NCI-H526 (cell line): Measurements from ENCODE around the gene DRICH1.
"Not testable (repeated sequence)": the region's sequence is repeated elsewhere in the genome, so short reads cannot be mapped to it uniquely, and the experiment has no call there.

Source experiments
- DNase-seq, 2 experiments: peaks; one replicate each; lab custom pipeline; 2025; lab: John Stamatoyannopoulos, UW

The DRICH1 gene, protein sequence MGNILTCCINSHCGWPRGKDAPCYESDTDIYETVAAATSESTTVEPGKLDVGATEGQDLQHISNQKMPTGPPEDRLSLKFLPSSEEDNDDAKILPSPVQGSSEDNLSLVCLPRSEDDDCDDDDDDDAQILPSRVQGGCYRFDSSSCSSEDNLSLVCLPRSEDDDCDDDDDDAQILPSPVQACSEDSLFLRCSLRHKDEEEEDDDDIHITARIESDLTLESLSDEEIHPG

GRCh38 chr22:23632178-23632577, at the start of gene DRICH1:
Gene DRICH1, minus strand, starts transcription at chr22:23632321. Its CDS starts 298 bp downstream, at chr22:23632023.
- no peak for DNase-seq

DNA sequence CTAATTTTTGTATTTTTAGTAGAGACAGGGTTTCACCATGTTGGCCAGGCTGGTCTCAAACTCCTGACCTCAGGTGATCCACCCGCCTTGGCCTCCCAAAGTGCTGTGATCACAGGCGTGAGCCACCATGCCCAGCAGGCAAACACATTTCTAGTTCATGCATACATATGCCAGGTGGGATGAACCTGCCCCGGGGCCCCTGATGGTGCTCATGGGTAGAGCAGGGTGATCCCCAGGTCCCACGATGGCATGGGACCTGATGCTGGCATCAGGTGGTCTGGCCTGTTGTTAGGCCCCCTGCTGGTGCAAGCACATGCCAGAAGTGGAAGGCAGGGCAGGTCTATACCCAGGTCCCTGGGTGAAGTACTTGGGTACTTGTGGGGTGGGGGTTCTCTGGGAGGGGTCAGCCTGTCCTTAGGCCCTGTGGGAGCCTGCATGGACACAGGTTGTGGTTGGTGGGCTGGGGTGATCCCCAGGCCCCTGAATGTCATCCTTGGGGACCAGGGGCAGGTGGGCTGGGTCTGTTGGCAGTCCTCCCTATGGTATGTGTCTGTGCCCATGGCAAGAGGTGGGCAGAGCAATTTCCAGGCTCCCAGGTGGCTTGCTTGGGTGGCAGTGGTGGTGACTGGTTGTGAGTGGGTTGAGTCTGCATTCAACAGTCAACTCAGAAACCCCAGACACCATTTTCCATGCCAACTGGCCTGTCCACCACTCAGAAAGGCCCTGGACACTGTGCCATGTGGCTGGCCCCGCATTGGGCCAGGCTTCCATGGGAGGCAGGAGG, 49.1 kb upstream of the DRICH1 start:
- DNase-seq, result no peak

DNA sequence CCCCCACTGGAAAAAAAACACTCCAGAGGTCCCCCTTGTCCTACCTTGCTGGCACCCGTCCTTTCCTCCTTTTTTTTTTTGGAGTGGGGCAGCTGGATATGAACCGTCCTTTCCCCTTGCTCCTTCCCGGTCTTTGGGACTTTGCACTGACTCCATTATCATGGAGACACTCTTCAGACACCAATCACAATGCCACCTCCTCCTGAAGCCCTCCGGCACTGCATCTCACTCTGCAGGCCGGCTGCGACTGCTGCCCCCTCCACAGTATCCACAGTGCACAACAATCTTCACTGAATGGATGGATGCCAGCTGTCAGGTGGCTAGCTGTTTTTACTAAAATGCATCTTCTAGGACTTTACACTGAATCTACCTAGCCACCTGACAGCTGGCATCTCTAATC, 46.0 kb upstream of the DRICH1 start:
- DNase-seq, result no peak

- no peak for DNase-seq
Measured at GRCh38 chr22:23677701-23677995, 45.5 kb upstream of the DRICH1 start.

- DNase-seq, result not testable (repeated sequence)
Measured at GRCh38 chr22:23676841-23677700, 45.0 kb upstream of the DRICH1 start.

- DNase-seq, result no peak
Measured at GRCh38 chr22:23675502-23676415, 43.6 kb upstream of the DRICH1 start.

- DNase-seq, result not testable (repeated sequence)
Measured at GRCh38 chr22:23674886-23675501, 42.9 kb upstream of the DRICH1 start.

- no peak for DNase-seq
Measured at GRCh38 chr22:23673826-23674690, 41.9 kb upstream of the DRICH1 start.

DNA sequence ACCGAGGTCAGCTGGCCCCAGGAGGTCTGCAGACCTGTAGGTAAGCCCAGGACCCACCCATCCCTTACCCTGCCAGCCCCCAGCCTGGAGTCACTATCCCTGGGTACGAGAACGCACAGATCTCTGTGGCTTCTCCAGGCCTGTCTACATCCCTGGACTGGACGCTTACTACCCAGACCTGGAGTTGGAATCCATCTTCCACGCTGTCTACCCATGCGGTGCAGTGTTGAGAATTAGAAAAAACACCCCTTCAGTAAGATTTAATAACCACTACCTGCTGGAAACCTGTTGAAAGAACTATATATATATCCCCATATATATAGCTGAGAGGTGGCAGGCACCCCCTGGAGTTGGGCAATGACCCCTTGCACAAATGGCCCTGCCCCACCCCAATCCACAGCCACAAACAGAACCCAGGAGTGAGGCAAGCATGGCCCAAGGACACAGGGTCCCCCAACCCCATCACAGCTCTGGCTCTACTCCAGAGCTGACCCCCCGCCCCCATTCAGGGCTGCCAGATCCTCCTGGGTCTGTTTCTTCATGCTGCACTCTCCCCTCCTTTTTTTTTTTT, 41.0 kb upstream of the DRICH1 start:
- DNase-seq, result no peak

- not testable (repeated sequence) for DNase-seq
Measured at GRCh38 chr22:23672307-23673049, 40.4 kb upstream of the DRICH1 start.

DNA sequence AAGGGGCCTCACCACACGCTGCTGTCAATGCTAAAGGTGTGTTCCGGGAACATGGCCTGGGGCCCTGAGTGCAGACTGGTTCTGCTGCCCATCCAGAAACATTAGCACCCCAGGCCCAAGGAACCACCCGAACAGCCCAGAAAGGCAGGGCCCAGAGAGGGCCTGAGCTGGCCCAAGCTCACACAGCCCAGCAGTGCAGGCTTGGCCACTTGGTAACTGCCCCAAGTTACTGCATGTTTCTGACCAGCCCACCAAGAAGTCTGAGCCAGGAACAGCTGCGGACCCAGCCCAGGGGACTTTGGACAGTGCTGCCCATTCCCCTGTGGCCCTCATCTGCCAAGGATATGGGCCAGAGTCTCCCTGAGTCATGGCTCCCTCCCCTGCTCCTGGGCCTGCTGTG, 39.3 kb upstream of the DRICH1 start:
- not testable (repeated sequence) for DNase-seq

DNA sequence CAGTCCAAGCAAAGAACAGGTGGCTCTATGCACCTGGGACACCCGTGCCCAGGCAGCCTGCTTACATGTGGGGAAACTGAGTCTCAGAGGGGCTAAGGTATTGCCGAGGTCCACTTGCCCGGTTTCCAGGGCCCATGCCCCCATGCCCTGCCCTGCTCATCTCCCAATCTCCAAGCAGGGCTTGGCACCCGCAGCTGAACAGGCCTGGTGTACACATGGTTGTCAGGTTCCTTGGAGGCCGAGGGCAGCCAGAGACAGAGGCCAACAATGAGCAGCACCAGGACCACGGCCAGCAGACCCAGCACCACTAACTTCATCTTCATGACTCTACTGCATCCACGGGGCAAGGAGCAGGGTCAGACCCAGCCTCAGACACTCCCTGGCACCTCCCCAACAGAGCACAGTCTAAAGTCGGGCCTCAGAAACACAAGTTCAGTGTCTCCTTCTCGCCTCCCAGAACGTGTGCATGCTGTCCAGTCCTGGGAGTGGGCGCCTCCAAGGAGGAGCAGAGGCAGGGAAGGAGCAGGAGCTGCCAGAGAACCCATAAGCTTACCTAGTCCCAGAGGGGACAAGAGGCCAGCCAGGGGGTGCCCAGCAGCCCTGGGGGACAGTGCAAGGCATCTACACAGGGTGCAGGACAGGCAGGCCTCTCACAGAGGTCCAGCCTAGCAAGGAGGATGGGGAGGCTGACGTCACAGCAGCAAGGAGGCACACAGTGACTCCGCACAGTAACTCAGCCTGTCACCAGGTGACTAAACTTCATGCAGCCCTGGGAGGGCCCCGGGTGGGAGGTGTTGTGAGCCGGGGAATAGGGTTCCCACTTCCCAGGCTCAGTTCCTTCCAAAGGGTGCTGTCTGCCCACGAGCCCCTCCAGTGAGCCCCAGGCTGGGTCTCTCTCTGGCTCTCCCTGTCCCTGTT, 38.5 kb upstream of the DRICH1 start:
- DNase-seq, result no peak

- not testable (repeated sequence) for DNase-seq
Measured at GRCh38 chr22:23660381-23660780, 28.3 kb upstream of the DRICH1 start.

DNA sequence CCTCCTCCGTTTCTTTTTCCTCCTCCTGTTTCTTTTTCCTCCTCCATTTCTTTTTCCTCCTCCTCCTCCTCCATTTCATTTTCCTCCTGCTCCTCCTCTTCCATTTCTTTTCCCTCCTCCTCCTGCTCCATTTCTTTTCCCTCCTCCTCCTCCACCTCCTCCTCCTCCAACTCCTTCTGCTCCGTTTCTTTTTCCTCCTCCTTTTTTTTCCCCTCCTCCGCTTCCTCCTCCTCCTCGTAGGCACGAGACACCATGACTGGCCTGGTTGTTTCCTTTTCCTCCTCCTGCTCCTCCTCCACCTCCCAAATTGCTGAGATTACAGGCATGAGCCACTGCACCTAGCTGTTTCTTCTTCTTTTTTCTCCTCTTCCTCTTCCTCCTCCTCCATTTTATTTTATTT, 25.6 kb upstream of the DRICH1 start:
- no peak for DNase-seq

DNA sequence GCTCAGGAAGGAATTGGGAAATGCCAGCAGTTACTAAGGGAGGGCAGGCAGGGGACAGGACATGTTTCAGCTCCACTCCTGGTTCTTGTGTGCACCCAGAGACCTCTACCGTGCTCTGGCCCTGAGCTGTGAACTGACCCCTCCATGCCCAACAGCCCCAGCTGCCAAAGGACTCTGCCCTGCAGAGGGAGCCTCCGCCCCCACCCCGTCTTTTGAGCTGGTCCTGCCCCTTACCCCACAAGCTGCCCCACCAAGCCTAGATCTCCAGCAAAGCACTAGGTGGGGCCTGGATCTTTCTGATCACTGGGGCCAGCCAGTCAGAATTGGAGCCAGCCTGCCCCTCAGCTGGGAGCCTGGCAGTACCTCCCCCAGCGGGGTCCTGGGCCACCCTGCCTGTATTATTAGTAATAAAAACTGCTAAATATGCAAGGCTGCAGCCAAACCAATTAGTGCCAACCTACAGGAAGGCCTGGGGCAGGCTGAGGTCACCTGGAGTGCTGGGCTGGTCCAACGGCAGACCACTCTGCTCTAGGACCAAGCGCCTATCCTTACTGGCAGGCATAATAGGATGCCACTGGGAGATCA, 23.9 kb upstream of the DRICH1 start:
- DNase-seq, result no peak

DNA sequence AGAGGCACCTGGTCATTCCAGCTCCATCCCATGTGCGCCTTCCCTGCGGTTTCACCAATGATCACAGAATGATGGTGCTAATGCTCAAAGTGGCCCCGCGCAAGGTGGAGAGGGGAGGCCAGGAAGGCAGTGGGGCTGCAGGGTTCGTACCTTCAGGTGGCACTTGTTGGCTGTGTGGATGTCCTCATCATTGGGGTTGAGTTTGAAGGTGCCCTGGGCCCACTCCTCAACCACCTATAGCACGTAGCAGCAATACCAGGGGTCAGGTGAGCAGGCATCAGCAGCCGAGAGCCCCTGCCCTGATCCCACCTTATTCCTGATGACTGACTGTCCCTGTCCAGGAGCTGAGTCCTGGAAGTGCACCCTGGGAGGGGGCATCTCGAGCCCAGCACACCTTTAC, 20.6 kb upstream of the DRICH1 start:
- no peak for DNase-seq

DNA sequence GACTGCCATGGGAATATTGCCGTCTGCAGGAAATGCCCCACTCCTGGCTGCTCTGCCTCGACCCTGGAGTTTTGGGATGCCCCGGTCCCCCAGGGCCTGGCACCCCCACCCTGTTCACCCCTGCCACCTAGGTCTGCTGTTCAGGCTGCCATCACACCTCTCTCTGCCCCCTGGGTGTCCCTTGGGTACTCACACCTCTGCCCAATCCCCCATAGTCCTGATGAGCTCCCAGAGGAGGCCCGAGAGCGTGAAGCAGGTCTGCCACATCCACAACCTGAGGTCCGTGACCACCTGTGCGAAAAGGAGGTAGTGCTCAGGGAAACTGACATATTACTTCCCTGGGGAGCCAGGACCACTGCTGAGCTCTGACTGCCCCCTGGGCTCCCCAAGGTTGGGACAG, 20.2 kb upstream of the DRICH1 start:
- DNase-seq, result no peak

DNA sequence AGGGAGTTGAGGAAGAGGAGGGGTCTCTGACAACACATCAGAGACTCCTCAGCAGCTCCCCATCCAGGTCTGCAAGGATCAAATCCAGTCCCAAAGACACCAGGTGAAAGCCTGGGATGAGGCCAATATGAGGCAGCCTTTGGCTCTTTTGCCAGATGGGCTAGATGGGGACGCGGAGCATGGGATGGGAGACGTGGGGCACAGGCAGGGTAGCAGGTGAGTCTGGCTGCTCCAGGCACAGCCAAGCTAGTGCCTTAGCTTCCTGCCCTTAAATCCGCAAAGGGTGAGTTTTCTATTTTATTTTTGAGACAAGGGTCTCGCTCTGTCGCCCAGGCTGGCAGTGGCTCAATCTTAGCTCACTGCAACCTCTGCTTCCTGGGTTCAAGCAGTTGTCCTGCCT, 19.6 kb upstream of the DRICH1 start:
- no peak for DNase-seq
